Caki2 (cell line): Measurements from ENCODE around the gene SH3TC2. TPM values are rescaled to one million over a fixed set of nuclear protein-coding genes. Genes with fewer than 3 reads are reported as not detected.

Source experiments
- DNase-seq: peaks from one replicate; pipeline ENCODE4 v3.0.0-alpha.2; 2015; ENCODE audit warnings: low read depth
- in situ Hi-C: cut with HindIII; loops from 2 replicates; pipeline ENCODE4 v1.10.0; 2016; ENCODE audit warnings: low sequenced_read_pairs, low pct_unique_long_range_greater_than_20kb, mixed read lengths
- total RNA-seq: library from RNA; depleted of rRNA; stranded (reverse); fragments of >200 nt; shearing (Covaris generic); gene quantifications from 2 replicates; pipeline ENCODE4 v1.2.3, GENCODE V29; 2014; ENCODE audit warnings: low replicate concordance

SH3TC2 gene
- total RNA-seq, 1 experiment from 2014 or later: 2.4 TPM

- DNase-seq: peak; percentile 22
- in situ Hi-C loops: no loop called here
Observed at GRCh38 chr5:149038336-149039080, 24.4 kb downstream of the SH3TC2 start.

GRCh38 chr5:149037817-149038216 lies 25.0 kb downstream of the SH3TC2 start:
- DNase-seq: no peak
- in situ Hi-C loops: no loop called here

DNA sequence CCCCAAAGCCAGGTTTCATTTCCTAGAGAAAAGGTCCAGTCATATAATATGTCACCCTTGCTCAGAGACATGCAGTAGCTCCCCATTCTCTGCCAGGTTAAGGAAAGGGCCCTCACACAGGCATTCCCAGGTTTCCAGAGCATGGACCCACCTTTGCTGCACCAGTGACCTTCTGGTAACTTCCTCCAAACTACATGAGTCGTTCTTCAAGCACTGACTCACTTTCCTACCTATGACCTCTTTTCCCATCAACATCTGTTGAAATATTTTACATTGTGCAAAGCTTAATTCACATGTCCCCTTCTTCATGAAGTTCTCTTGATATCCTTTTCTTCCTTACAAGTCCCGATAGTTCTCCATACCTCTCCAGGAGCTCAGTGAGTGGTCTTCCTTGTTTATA lies 25.9 kb downstream of the SH3TC2 start:
- in situ Hi-C loops: no loop called here
- peak; percentile 12 for DNase-seq

DNA sequence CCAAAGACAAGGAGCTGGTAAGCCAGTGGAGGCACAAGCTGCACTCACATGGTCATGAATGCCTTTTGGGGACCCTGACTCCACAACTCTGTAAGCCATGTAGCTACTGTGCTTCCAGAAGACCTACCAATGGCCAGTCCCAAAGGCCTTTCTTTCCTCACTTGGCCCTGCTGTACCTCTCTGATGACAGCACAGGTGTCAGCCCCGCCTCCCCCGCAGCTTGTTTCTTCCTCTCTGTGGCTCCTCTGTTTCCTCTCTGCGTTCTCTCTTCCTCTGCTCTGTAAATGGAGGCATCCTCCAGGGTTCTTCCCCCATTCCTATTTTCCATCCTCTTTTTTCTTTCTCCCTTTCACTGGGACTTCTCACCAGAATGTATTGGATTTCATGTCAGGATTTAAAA lies 26.7 kb downstream of the SH3TC2 start:
- in situ Hi-C loops: no loop called here

GRCh38 chr5:149035372-149035790 lies 27.5 kb downstream of the SH3TC2 start:
- peak; percentile 68 for DNase-seq
- in situ Hi-C loops: no loop called here

More for the DNA sequence above, 26.7 kb downstream of the SH3TC2 start:
- DNase-seq: no peak

DNA sequence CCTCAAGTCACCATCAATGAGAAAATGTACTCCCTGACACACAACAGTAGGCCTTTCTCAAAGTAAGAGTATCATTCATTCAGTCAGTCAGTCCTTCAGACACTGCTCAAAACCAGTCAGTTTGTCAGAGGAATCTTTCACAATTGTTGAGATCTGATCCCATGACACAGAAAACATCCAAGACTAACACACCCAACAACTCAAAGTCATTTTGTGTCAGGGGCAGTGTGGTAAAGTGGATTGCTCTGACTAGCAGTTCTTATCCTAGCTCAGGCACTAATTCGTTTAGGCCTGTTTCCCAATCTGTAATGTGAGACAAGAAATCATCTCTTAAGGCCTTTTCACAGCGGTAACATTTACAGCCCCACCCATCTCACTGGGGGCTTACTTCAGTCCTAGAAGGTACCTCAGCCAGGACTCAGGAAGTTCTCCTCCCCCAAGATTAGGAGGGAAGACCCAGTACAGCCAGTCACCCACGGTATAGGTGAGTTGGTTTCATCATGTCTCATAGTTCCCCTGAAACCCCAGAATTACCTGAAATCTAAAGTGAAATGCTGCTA lies 31.9 kb downstream of the SH3TC2 start:
- in situ Hi-C loops: no loop called here
- DNase-seq: no peak

DNA sequence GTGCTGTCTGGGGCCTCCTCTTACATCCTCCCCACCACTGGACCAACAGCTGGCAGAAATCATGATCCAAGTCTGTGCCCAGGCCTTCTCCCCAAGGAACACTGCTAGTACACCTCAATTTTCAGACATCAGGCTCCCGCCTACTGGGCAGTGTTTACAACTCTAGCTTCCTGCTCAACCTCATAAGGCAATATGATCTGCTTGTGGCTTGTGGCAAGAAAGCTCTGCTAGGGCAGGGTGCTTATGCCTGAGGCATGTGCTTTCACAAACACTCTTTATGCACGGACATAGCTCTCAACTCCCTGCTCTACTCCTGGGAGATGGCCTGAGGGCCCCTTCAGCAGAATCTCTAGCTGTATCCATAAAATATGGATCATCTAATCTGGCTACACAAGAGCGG lies 32.5 kb downstream of the SH3TC2 start:
- in situ Hi-C loops: no loop called here

DNA sequence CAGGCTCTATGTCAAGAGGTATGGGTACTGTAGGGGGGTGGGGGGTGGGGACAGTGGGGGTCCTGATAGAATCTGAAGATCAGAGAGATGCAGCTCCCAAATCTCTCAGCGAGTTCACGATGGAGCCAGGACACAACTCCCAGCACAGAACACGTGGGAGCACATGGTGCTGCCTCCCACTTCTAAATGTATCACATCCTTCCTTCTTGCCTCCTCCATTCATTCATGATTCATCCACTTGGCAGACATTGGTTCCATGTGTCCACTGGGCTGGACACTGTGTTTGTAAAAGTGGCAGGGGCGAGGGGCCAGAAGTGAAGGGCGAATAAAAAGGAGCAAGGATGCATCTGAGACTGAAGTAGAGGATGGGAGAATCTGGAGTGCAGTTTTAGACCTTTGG lies 33.9 kb downstream of the SH3TC2 start:
- in situ Hi-C loops: no loop called here
- no peak for DNase-seq

More for the DNA sequence above, 32.5 kb downstream of the SH3TC2 start:
- DNase-seq: no peak

- in situ Hi-C loops: no loop called here
- DNase-seq: no peak
Observed at GRCh38 chr5:149028161-149028560, 34.7 kb downstream of the SH3TC2 start.

DNA sequence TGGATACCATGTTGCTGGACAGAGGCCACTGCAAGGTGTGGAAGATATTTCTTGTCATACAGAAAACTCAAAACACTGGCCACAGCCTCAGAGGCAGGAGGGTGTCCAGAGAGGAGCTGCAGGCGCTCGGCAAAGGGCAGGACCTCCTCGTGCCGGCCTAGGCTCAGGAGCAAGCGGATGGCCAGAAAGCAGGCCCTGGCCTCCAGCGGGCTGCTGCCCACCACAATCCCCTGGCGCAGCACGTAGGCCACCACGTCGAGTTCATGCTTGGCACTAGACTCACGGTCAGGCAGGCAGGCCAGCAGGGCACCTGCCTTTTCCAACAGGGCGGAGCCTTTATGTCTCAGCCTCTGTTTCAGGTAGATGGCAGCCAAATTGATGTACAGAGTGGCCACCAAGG lies 35.2 kb downstream of the SH3TC2 start:
- no peak for DNase-seq
- in situ Hi-C loops: no loop called here

GRCh38 chr5:149024943-149025342 lies 37.9 kb downstream of the SH3TC2 start:
- in situ Hi-C loops: no loop called here

DNA sequence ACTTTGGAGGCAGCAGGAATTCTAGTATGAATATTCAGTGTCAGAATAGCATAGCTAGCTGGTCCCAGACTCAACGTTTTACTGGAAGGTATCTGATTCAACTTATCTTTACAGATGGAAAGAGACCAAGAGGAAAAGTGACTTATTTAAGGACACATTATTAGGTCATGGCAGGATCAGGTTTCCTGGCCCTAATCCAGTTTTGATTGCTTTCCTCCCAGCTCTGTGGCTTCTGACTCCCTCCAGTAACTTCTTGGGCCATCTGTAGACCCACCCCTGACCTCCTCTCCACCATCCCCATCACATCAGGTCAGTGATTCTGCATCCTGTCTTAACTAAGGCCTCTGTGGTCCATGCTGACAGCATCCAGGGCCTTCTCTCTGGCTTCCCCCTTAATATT lies 38.4 kb downstream of the SH3TC2 start:
- DNase-seq: no peak
- in situ Hi-C loops: no loop called here

More at GRCh38 chr5:149024943-149025342, 37.9 kb downstream of the SH3TC2 start:
- no peak for DNase-seq

GRCh38 chr5:149022200-149022599 lies 40.7 kb downstream of the SH3TC2 start:
- no peak for DNase-seq
- in situ Hi-C loops: no loop called here

- in situ Hi-C loops: no loop called here
- DNase-seq: no peak
Observed at GRCh38 chr5:149019679-149020078, 43.2 kb downstream of the SH3TC2 start.

DNA sequence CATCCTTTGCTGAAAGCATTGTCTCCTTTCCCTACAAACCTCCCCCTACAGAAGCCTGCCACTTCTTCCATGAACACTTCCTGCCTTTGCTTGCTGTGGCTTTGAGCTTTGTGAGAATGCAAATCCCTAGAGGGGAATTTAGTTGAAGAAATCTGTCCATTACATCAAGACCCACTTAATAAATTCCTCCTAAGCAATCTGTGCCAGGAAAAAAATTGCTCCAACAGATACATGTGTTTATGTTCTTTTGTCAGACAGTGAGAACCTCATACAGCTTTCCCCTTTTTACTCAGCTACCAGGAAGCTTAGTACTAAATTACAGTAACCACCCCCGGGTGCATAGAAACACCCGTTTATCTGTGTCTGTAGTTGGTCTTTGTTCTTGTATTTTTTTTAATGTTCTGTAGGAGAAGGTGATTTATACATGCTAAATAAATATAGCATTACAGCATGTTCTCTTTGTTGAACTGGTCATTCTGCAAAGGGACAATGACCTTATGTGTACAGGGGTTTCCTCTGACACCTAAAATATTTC lies 43.9 kb downstream of the SH3TC2 start:
- no peak for DNase-seq
- in situ Hi-C loops: no loop called here

GRCh38 chr5:149017636-149018035 lies 45.2 kb downstream of the SH3TC2 start:
- no peak for DNase-seq
- in situ Hi-C loops: no loop called here

- in situ Hi-C loops: no loop called here
- no peak for DNase-seq
Observed at GRCh38 chr5:149015561-149015960, 47.3 kb downstream of the SH3TC2 start.

- no peak for DNase-seq
- in situ Hi-C loops: no loop called here
Observed at GRCh38 chr5:149015126-149015525, 47.7 kb downstream of the SH3TC2 start.

GRCh38 chr5:149014571-149015031 lies 48.3 kb downstream of the SH3TC2 start:
- DNase-seq: no peak
- in situ Hi-C loops: no loop called here

- DNase-seq: no peak
- in situ Hi-C loops: no loop called here
Observed at GRCh38 chr5:149013796-149014195, 49.1 kb downstream of the SH3TC2 start.
